Esophagus muscularis mucosa (tissue), 4 donors: Measurements from ENCODE around the gene GLP2R.

ENCODE experiments used
- CTCF ChIP-seq, 3 experiments: fragments of 200-600 bp in 2 of 3; fragments of 450-650 bp in 1 of 3; sonication (generic) in 2 of 3; IDR thresholded peaks; one replicate each; pipeline ENCODE4 v1.5.1; 2017 to 2019; ENCODE audit warnings: antibody characterized with exemption in 3 of 3, mild to moderate bottlenecking in 2 of 3, moderate library complexity in 1 of 3
- EP300 ChIP-seq: sonication (generic); formaldehyde crosslinking; IDR thresholded peaks from one replicate; pipeline ENCODE4 v1.6.1; 2017; ENCODE audit warnings: antibody characterized with exemption
- POLR2A ChIP-seq: fragments of 450-650 bp; IDR thresholded peaks from one replicate; pipeline ENCODE4 v1.6.1; 2017; ENCODE audit warnings: antibody characterized with exemption, moderate library complexity, mild to moderate bottlenecking, low read depth
- POLR2AphosphoS5 ChIP-seq, 2 donors: sonication (generic); formaldehyde crosslinking; IDR thresholded peaks; one replicate each; pipeline ENCODE4 v1.6.1; 2017; ENCODE audit warnings: antibody characterized with exemption in 2 of 2

GRCh38 chr17:9802697-9803096 is 23.0 kb upstream of the GLP2R start:
- TF ChIP-seq POLR2A: no peak
- TF ChIP-seq CTCF (IDR thresholded peaks at IDR 0.05): no peak
- no peak for TF ChIP-seq EP300
- TF ChIP-seq POLR2AphosphoS5 (IDR thresholded peaks at IDR 0.05): no peak
